ENCODE data around the gene WFDC10B.
"Not testable (repeated sequence)": the region's sequence is repeated elsewhere in the genome, so short reads cannot be mapped to it uniquely, and the experiment has no call there.

Gene WFDC10B
- total RNA-seq: 0 reads per million in 4 donors

- DNase-seq: no peak
Measured at GRCh38 chr20:45704969-45705637, at the start of gene WFDC10B. WFDC10B (minus strand) TSS chr20:45705019; CDS start chr20:45685992, 19,027 bp downstream.

GRCh38 chr20:45752746-45753145 is 47.9 kb upstream of the WFDC10B start:
- peak in 1 of 5 donors; percentile 24 for DNase-seq

- no peak for DNase-seq
Measured at GRCh38 chr20:45751721-45752120, 46.9 kb upstream of the WFDC10B start.

- DNase-seq: no peak
Measured at GRCh38 chr20:45745015-45745414, 40.2 kb upstream of the WFDC10B start.

GRCh38 chr20:45742596-45742995 is 37.8 kb upstream of the WFDC10B start:
- DNase-seq: no peak

GRCh38 chr20:45735988-45736387 is 31.2 kb upstream of the WFDC10B start:
- no peak for DNase-seq

- no peak for DNase-seq
Measured at GRCh38 chr20:45735552-45735951, 30.7 kb upstream of the WFDC10B start.

- no peak for DNase-seq
Measured at GRCh38 chr20:45732199-45732598, 27.4 kb upstream of the WFDC10B start.

- DNase-seq: peak in 1 of 5 donors; percentile 6
Measured at GRCh38 chr20:45727044-45727443, 22.2 kb upstream of the WFDC10B start.

- no peak for DNase-seq
Measured at GRCh38 chr20:45725134-45725533, 20.3 kb upstream of the WFDC10B start.

- no peak for DNase-seq
Measured at GRCh38 chr20:45722047-45722446, 17.2 kb upstream of the WFDC10B start, which contains the start of gene SPINT4. SPINT4 (plus strand) TSS chr20:45722347; CDS start chr20:45722368, 21 bp downstream.

- not testable (repeated sequence) for DNase-seq
Measured at GRCh38 chr20:45716141-45716688, 11.4 kb upstream of the WFDC10B start.

- DNase-seq: no peak
Measured at GRCh38 chr20:45701873-45702272, 2.9 kb downstream of the WFDC10B start, which contains the start of gene WFDC13. WFDC13 (plus strand) TSS chr20:45702038; CDS start chr20:45702124, 86 bp downstream.

- DNase-seq: no peak
Measured at GRCh38 chr20:45701104-45701503, 3.7 kb downstream of the WFDC10B start.

- no peak for DNase-seq
Measured at GRCh38 chr20:45695496-45695895, 9.3 kb downstream of the WFDC10B start.

- DNase-seq: not testable (repeated sequence)
Measured at GRCh38 chr20:45693346-45693745, 11.5 kb downstream of the WFDC10B start.

GRCh38 chr20:45685896-45686295 is 18.9 kb downstream of the WFDC10B start:
- no peak for DNase-seq

- no peak for DNase-seq
Measured at GRCh38 chr20:45679650-45680049, 25.2 kb downstream of the WFDC10B start.

GRCh38 chr20:45672765-45673164 is 32.1 kb downstream of the WFDC10B start:
- DNase-seq: no peak

- DNase-seq: no peak
Measured at GRCh38 chr20:45670139-45670538, 34.7 kb downstream of the WFDC10B start, which contains the start of gene WFDC11. WFDC11 (minus strand) TSS chr20:45670239; CDS start chr20:45650600, 19,639 bp downstream.

- DNase-seq: not testable (repeated sequence)
Measured at GRCh38 chr20:45657038-45657437, 47.8 kb downstream of the WFDC10B start.

- not testable (repeated sequence) for DNase-seq
Measured at GRCh38 chr20:45651726-45652125, 53.1 kb downstream of the WFDC10B start.

GRCh38 chr20:45649312-45649863 is 55.4 kb downstream of the WFDC10B start:
- DNase-seq: no peak
